HG03469 (cell line): ENCODE data around the gene CDC34.

Experiments used
- ATAC-seq: cut with Tn5 transposase; IDR thresholded peaks from one replicate; pipeline ENCODE4 v1.9.1; 2021; ENCODE audit warnings: mild to moderate bottlenecking, moderate library complexity, moderate number of reproducible peaks; ENCODE audit not compliant: unreplicated experiment

The CDC34 gene

GRCh38 chr19:531753-532560 lies at the start of gene CDC34:
CDC34 (plus strand) TSS chr19:531760; CDS start chr19:531932, 172 bp downstream.
- peak; percentile 18 for ATAC-seq

GRCh38 chr19:482186-483041 lies 49.1 kb upstream of the CDC34 start:
- ATAC-seq = no peak

- ATAC-seq = no peak
Measured at GRCh38 chr19:483332-484072, 48.1 kb upstream of the CDC34 start.

- no peak for ATAC-seq
Measured at GRCh38 chr19:484494-484893, 47.1 kb upstream of the CDC34 start.

GRCh38 chr19:485077-485476 lies 46.5 kb upstream of the CDC34 start:
- no peak for ATAC-seq

GRCh38 chr19:485583-486236 lies 45.9 kb upstream of the CDC34 start:
- ATAC-seq = no peak

GRCh38 chr19:488505-489417 lies 42.8 kb upstream of the CDC34 start:
- ATAC-seq = no peak

- no peak for ATAC-seq
Measured at GRCh38 chr19:489418-490196, 42.0 kb upstream of the CDC34 start.

- no peak for ATAC-seq
Measured at GRCh38 chr19:491146-491741, 40.3 kb upstream of the CDC34 start.

- no peak for ATAC-seq
Measured at GRCh38 chr19:492091-492531, 39.4 kb upstream of the CDC34 start.

GRCh38 chr19:493391-494170 lies 38.0 kb upstream of the CDC34 start:
- no peak for ATAC-seq

- no peak for ATAC-seq
Measured at GRCh38 chr19:494171-495080, 37.1 kb upstream of the CDC34 start.

- no peak for ATAC-seq
Measured at GRCh38 chr19:495081-495401, 36.5 kb upstream of the CDC34 start.

- ATAC-seq = no peak
Measured at GRCh38 chr19:495402-496111, 36.0 kb upstream of the CDC34 start.

- ATAC-seq = no peak
Measured at GRCh38 chr19:496112-496665, 35.4 kb upstream of the CDC34 start, which contains the start of gene MADCAM1. MADCAM1 (plus strand) TSS chr19:496486; CDS start chr19:496500, 14 bp downstream.

GRCh38 chr19:496986-497385 lies 34.6 kb upstream of the CDC34 start:
- no peak for ATAC-seq
